Colon (tissue), 2 donors: Measurements from ENCODE around the gene DPY19L2.
"Not testable (repeated sequence)": the region's sequence is repeated elsewhere in the genome, so short reads cannot be mapped to it uniquely, and the experiment has no call there.

Experiments used
- FAIRE-seq: peaks from 2 replicates; lab custom pipeline; 2012; peaks lifted over from hg19 to GRCh38; lab: Jason Lieb, UNC
- donor health status: control.
- donor health status: control.

DPY19L2 gene

DNA sequence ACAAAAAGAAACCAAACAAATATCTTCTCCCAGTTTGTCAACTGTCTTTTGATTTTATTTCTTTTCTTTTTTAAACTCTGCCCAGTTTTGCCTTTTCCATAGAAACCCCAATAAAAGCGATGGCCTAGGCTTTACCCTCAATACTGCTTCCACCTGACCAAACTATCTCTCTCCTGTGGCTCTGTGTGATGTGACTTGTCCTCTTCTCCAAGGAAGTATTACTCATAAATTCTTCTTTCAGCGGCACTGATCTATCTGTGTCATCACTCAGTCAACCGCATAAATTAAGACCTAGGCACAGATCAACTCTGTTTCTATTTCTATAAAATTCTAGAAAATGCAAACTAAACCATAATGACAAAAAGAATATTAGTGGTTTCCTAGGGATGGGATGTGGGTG, 9.8 kb downstream of the DPY19L2 start:
- not testable (repeated sequence) for FAIRE-seq

DNA sequence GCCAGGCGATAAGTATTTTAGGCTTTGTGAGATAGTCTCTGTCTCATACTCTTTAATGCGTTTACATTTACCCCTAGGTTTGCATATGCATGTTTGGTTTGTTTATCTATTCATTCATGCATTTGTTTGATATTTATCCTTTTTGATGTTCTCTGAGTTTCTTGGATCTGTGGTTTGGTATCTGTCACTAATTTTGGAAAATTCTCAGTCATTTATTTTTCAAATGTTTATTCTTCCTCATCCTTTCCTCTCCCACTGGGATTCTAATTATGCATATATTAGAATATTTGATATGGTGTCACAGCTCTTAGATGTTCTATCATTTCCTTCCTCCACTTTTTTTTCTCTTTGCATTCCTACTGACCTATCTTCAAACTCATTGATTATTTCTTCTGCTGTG, 11.9 kb downstream of the DPY19L2 start:
- FAIRE-seq = peak; percentile 85

DNA sequence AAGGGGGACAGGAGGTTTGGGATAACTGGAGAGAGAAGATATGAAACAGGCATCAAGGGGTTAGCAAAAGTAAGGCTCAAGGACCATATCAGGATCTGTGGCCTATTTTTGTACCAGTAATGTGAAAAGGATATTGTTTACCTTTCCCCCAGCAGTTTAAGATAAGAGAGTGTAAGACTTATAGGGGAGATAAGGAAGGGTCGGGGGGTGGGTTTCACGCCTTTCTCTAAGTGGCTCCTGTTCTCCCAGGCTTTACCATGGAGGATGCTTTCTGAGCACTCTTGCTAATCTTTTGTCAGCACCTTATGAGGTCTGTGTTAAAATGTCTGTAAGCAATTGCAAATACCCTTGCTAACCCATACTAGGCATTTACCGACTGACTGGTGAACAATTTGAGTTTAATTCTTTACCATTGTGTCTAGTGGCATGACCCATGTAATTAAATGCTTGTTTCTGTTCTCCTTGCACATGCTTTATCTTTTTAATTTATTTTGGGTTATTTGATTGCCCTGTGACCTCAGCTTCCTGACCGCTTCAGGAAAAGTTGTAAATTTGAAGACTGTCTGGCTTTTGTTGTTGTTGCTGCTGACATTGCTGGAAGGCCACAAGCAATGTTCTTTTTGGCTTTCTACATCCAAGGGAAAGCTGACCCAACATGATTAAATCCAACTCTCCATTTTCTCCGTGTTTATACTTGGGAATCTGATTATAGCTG, 12.6 kb downstream of the DPY19L2 start:
- FAIRE-seq = not testable (repeated sequence)

- not testable (repeated sequence) for FAIRE-seq
Measured at GRCh38 chr12:63654481-63654880, 13.8 kb downstream of the DPY19L2 start.

DNA sequence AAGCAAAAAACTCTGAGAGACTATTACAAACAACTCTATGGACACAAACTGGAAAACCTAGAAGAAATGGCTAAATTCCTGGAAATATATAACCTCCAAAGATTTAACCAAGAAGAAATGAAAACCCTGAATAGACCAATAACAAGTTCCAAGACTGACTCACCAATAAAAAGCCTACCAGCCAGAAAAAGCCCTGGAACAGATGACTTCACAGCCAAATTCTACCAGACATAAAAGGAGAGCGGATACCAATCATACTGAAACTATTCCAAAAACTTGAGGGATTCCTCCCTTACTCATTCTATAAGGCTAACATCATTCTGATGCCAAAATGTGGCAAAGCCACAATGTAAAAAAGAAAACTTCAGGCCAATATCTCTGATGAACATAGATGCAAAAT, 18.8 kb downstream of the DPY19L2 start:
- not testable (repeated sequence) for FAIRE-seq

DNA sequence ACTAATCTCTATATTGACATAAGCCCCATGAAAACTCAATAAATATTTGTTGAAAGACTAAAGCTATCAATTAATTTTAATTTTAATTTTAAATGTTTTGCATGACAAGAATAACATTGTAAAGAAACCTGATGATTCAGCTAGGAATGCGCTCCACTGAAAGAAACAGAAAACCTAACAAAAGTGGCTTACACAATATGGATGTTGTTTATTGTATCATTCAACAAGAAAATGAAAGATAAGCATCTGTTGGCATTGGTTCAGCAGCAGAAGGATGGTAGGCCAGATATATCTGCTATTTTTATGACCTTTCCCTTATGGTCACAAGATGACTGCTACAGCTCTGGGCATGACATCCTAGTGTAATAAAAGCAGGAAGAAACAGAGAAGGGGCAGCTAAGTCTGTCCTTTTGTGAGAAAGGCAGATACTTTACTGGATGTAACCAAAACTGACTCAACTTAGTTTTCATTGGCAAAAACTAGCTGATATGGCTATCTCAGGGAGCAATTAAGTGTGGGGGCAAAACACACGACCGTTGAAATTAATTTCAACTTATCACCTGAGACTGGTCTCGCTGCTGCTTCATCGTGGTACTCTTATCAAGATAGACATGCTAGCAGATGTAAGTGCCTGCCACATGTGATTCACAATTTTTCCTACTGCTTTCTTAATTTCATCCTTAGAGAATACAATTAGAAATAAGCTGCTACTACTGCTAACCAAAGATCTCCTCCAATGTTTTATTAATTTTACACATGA, 24.7 kb downstream of the DPY19L2 start:
- not testable (repeated sequence) for FAIRE-seq

DNA sequence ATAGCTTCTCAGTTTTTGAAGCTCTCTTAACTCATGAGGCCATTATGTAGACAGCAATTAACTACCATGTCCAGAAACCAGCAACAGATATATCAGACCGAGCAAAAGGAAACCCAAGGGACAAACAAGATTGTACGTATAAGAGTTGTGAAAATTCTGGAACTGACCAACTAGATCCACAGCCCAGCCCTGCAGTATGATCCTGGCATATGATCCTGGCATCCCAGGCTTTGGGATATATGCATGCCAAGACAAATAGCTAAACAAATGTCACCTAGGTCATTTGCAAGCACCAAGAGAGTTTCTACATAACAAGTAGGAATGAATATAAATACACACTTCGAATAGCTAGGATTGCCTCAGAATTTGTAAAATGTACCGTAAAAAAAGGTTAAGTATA, 44.0 kb downstream of the DPY19L2 start:
- FAIRE-seq = peak; percentile 57

GRCh38 chr12:63615544-63615943, 52.7 kb downstream of the DPY19L2 start:
- FAIRE-seq = not testable (repeated sequence)

DNA sequence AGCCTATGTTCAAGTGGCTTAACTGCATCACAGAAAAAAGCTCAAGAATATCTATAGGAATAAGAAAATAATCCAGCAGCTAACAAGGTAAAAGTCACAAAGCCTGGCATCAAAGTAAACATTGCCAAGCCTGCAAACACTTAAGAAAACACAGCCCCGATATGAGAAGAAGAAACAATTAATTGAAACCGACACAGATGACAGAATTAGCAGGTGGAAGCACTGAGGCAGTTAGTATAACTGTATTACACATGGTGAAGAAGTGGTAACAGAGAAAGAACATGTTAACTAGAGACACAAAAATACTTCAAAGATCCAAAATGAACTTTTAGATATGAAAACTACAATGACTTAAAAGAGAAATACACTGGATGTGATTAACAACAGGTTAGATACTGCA, 57.0 kb downstream of the DPY19L2 start:
- not testable (repeated sequence) for FAIRE-seq

- FAIRE-seq = not testable (repeated sequence)
Measured at GRCh38 chr12:63609281-63609680, 59.0 kb downstream of the DPY19L2 start.

DNA sequence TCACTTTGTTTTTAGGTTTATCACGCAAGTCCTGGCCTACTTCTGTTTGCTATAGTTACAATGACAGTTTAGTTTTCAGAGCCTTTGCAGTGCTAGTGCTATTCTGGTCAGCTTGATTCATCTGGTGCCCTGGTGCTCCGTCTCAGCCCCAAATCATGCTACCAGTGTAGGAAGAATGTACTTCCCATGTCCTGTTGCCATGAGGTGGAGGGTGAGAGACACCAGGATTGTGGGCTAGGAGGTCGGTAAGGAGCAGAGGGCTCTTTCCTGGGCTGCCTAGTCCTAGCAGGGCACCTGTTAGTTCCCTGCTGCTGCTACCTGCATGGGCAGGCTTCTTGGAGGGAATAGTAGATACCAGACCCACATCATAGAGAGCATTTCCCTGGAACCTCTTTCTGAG, 63.3 kb downstream of the DPY19L2 start:
- FAIRE-seq = not testable (repeated sequence)

- not testable (repeated sequence) for FAIRE-seq
Measured at GRCh38 chr12:63594828-63595227, 73.5 kb downstream of the DPY19L2 start.

- not testable (repeated sequence) for FAIRE-seq
Measured at GRCh38 chr12:63584426-63584825, 83.9 kb downstream of the DPY19L2 start.

- not testable (repeated sequence) for FAIRE-seq
Measured at GRCh38 chr12:63583289-63583688, 85.0 kb downstream of the DPY19L2 start.

- FAIRE-seq = not testable (repeated sequence)
Measured at GRCh38 chr12:63577631-63578030, 90.7 kb downstream of the DPY19L2 start.

DNA sequence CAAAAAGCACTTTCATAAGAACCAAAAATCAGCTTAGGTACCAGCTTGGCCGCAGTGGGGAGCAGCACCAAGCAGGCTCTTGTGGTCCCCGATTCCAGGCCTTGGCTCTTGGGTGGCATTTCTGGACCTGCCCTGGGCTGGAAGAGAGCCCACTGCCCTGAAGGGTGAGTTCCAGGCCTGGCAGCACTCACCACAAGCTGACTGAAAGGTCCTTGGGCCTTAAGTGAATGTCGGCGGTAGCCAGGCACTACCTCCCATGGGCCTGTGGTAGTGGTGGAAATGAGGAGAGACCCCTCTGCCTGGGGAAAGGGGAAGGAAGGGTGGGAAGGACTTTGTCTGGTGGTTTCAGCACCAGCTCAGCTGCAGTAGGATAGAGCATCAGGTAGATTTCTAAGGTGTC, 96.3 kb downstream of the DPY19L2 start:
- FAIRE-seq = not testable (repeated sequence)

DNA sequence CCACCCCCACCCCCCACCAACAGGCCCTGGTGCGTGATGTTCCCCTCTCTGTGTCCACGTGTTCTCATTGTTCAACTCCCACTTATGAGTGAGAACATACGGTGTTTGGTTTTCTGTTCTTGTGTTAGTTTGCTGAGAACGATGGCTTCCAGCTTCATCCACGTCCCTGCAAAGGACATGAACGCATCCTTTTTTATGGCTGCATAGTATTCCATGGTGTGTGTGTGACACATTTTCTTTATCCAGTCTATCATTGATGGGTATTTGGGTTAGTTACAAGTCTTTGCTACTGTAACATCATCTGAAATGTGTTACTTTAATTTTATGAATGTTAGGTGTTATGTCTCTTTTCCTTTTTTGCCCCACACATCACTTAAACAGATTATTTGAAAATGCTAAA, 109.8 kb downstream of the DPY19L2 start:
- FAIRE-seq = not testable (repeated sequence)

DNA sequence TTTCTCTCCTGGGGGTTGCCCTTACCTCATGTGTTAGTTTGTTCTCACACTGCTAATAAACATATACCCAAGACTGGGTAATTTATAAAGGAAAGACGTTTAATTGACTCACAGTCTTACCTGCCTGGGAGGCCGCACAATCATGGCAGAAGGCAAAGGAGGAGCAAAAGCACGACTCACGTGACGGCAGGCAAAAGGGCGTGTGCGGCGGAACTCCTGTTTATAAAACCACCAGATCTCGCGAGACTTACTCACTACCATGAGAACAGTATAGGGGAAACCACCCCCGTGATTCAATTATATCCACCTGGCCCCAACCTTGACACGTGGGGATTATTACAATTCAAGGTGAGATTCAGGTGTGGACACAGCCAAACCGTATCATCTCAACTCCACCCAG, 116.9 kb downstream of the DPY19L2 start:
- not testable (repeated sequence) for FAIRE-seq

GRCh38 chr12:63549034-63549433, 119.3 kb downstream of the DPY19L2 start:
- FAIRE-seq = not testable (repeated sequence)

DNA sequence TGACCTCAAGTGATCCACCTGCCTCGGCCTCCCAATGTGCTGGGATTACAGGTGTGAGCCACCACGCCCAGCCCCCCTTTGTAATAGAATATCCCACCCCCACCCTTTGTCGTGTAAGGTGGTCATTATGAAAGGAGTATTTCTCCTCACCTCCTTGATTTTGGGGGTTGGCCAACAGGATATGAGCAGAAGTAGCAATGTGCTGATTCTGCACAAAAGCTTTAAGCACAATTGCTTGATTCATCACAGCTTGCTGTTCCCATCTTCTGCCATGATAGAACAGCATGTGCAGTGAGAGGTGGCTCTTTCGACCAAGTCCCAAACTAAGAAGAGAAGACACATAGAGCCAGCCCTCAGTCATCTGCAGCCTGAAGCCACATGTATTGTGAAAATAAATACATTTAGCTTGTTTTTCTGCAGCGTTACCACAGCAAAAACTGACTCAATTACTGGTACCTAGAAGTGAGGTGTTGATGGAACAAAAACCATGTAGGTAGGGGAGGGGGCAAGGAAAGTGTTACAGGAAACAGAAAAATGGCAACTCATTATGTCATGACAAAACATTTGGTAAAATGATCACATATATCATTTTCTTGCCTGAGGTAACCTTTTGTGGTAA, 122.9 kb downstream of the DPY19L2 start:
- FAIRE-seq = not testable (repeated sequence)

- FAIRE-seq = not testable (repeated sequence)
Measured at GRCh38 chr12:63538656-63539055, 129.6 kb downstream of the DPY19L2 start.

DNA sequence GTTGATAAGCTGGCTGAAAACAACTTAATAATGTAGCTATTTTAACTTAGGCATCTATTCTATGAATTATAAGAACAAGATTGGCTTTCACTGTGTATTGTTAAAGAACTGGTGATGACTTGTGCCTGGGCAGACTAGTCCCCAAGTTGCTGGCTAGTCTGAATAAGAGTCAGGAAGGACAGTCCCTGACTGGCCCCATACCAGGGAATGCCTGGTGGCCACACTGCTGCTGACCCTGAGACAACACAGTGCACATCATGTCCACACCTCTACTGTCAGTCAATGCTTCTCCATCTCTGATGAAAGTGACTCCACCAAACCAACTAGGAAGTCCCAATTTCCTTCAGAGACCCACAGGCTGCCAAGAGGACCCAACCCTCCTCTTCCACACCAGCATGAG, 130.5 kb downstream of the DPY19L2 start:
- not testable (repeated sequence) for FAIRE-seq

- FAIRE-seq = not testable (repeated sequence)
Measured at GRCh38 chr12:63529641-63530040, 138.7 kb downstream of the DPY19L2 start.
